SK-N-SH (cell line): ENCODE data around the gene DIPK2B.

Experiments used
- GABPA ChIP-seq: IDR thresholded peaks from 2 replicates; pipeline ENCODE4 v1.4.0; 2012; ENCODE audit warnings: low read depth, mild to moderate bottlenecking
- JUND ChIP-seq: IDR thresholded peaks from 2 replicates; pipeline ENCODE4 v1.4.0; 2012
- POLR2AphosphoS5 ChIP-seq: IDR thresholded peaks from 2 replicates; pipeline ENCODE4 v1.6.1; 2012; ENCODE audit warnings: low read depth, low read length
- TF ChIP-seq, protein P1 (sequence below): fragments of 200-600 bp; sonication (generic); IDR thresholded peaks from 2 replicates; pipeline ENCODE4 v1.6.1; 2017; ENCODE audit warnings: antibody characterized with exemption, mild to moderate bottlenecking, moderate library complexity

DNA sequence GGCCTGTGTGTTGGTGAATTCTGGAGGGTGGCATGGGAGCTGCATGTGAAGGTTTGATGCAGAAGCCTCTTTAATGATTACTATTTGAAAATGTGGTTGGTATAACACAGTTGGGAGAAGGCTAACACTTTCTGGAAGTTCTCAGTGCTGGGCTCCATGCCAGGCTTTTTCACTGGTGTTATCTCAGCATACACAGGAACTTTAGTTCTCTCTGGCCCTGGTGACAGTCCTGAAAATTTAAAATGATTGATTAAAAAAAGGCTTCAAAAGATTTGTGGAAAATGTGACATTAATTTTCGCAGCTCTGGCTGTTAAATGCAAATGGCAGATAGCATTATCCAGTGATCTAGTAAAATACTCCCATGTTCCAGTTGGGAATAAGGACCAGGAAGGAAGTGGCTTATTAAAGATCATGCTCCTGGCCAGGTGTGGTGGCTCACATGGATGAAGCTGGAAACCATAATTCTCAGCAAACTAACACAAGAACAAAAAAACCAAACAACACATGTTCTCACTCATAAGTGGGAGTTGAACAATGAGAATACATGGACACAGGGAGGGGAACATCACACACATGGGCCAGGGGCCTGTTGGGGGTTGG lies 36.6 kb downstream of the DIPK2B start:
- TF ChIP-seq, protein P1, sequence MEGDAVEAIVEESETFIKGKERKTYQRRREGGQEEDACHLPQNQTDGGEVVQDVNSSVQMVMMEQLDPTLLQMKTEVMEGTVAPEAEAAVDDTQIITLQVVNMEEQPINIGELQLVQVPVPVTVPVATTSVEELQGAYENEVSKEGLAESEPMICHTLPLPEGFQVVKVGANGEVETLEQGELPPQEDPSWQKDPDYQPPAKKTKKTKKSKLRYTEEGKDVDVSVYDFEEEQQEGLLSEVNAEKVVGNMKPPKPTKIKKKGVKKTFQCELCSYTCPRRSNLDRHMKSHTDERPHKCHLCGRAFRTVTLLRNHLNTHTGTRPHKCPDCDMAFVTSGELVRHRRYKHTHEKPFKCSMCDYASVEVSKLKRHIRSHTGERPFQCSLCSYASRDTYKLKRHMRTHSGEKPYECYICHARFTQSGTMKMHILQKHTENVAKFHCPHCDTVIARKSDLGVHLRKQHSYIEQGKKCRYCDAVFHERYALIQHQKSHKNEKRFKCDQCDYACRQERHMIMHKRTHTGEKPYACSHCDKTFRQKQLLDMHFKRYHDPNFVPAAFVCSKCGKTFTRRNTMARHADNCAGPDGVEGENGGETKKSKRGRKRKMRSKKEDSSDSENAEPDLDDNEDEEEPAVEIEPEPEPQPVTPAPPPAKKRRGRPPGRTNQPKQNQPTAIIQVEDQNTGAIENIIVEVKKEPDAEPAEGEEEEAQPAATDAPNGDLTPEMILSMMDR: no peak
- no peak for TF ChIP-seq JUND
- no peak for TF ChIP-seq GABPA
- TF ChIP-seq POLR2AphosphoS5: no peak
